HT-29 (cell line): ENCODE measurements around the gene RPL26. TPM values are rescaled to one million over a fixed set of nuclear protein-coding genes. Genes with fewer than 3 reads are reported as not detected.
"Not testable (repeated sequence)": the region's sequence is repeated elsewhere in the genome, so short reads cannot be mapped to it uniquely, and the experiment has no call there.

ENCODE experiments used
- DNase-seq: peaks from one replicate; pipeline ENCODE4 v3.0.0-alpha.2; 2015; ENCODE audit warnings: low spot score
- total RNA-seq: library from RNA; depleted of rRNA; stranded (reverse); fragments of >200 nt; shearing (Covaris generic); gene quantifications from 2 replicates; pipeline ENCODE4 v1.2.3, GENCODE V29; 2014

The RPL26 gene
- total RNA-seq, 1 experiment from 2014 or later, result 1,242 TPM

DNA sequence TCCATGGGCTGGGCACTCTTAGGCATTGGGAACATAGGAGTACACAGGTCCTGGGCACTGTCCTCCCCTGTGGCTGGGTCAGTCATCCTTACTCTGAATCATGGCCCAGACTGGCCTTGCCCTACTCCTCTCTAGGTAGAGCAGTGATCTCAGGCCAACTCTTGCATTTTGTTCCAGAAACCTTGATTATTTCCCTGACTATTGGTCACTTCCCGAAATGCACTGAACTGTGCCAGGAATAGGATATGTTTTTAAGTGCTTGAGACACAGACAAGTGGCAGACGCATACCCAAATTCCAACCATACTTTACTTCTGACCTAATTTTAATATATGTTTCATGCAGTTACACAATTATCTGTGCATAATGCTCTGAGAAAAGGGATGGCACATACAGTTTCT lies 16.8 kb downstream of the RPL26 start:
- no peak for DNase-seq

DNA sequence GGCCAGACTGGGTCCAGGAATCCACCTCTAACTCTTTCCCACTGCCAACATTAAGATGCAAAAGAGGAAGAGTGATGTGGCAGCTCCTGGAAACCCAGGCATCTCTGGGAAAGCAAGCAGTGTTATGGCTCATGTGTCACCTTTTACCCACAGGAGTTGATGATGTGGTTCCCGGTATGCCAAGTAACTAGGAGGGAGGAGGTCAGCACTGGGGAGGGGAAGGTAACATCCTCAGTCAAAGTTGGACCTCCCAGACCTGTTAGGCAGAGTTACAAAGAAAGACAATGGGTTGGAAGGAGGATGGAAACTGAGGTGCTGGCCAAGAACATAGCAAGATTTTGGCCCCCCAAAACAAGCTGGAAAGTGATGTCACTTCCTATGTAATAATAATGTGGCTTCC lies 17.9 kb downstream of the RPL26 start:
- DNase-seq, result no peak

DNA sequence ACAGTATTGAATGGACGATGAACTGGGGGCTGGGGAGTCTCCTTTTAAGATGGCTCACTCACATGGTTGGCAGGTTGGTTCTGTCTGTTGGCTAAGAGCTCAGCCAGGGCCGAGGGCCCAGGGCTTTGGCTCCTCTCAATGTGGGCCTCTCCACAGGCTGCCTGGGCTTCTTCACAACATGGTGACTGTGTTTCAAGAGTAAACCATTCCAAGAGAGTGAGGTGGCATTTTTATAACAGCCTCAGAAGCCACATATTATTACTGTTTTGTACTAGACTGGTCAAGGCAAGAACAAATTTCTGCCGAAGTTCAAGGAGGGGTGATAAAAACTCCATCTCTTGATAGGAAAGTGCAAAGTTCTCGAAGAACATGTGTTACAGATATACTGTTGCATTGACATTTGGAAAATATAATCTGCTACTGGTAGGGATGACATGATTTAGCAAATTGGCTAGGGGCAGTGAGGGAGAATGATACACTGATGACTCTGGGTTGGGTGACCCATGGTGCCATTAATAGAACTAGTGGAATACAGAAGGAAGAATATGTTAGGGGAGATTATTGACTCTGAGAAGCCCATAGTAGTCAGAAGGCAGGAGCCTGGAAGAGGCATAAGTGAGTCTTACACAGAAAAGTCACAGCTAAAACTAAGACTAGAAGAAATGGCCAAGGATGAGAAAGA lies 20.2 kb downstream of the RPL26 start:
- DNase-seq, result no peak

DNA sequence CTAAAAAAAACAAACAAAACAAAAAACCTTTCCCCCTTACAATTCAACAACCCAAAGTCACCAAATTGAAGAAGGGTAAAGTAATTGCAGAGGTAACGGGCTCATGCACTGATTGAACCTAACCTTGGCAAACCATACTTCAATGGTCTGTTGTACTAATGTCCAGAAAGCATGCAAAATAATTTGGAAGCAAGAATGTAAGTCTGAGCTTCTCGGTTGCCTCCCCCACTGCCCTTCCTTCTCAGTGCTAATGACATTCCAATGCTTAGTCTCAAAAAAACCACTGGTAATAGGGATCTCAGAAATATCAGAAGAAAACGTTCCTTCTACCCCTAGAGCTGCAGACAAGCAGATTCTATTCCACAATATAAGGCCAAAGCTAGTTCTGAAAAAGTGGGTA lies 22.2 kb downstream of the RPL26 start:
- no peak for DNase-seq

DNA sequence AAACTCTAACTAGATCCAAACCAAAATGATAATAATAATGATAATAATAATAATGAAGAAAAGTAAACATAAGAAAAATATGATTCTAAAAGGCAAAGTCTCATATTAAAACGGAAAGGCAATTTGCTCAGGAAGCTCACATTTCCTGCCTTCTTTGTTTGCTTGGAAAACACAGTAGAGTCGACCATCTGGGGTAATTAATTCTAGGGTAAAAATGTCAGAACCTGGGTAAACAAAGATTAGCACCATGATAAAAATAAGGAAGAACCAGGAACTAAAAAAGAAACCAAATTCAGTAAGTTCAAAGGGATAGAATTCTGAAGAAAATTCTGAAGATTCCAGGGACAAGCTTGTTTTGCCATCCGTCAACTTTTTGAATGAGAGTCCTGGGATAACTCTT lies 22.7 kb downstream of the RPL26 start:
- no peak for DNase-seq

DNA sequence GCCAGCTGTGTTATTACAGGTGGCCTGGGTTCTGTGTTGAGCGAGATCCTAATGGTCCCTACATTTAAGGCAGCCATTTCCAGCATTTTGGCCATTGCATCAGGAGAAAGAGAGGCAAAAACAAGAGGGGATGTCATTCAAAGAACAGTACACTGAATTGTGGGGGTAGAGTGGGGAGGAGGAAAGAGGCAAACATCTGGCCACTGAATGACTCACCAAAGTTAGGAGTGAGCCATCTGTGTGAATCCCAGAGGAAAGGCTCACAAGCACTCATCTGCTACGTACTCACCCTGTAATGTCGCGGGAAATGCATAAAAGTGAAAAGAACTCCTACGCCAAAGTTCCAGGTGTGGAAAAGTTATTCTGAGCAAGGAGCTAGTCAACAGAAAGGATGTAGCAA lies 23.2 kb downstream of the RPL26 start:
- DNase-seq, result no peak

DNA sequence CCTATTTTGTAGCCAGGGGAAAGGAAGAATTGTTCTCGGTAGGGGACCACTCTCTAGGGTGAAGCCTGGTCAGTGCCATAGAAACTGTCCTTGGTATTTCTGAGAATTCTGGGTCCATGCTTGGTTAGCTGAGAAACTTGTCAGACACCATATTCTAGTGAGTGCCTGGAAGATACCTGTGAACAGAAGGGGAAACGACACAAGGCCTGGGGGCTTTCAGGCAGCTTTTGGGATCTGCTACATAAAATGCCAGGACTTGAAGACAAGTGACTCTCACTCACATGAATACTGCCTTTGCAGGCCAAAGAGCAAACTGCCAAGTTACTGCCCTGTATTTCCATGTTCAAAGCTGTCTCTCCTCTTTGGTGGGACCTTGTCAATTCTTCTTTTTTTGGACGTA lies 25.1 kb downstream of the RPL26 start:
- DNase-seq, result no peak

DNA sequence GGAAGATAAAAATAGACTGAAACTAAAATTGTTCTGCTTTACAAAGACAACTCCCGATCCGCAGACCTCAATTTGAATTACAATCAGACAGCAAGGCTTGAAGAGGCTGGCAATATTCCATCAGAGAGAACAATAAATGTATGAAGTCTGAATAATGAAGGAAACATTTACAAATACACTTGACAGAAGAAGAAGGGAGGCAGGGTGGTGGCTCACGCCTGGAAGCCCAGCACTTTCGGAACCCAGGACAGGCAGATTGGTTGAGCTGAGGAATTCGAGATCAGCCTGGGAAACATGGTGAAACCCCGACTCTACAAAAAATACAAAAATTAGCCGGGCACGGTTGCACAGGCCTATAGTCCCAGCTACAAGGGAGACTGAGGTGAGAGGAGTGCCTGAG lies 28.8 kb downstream of the RPL26 start:
- no peak for DNase-seq

DNA sequence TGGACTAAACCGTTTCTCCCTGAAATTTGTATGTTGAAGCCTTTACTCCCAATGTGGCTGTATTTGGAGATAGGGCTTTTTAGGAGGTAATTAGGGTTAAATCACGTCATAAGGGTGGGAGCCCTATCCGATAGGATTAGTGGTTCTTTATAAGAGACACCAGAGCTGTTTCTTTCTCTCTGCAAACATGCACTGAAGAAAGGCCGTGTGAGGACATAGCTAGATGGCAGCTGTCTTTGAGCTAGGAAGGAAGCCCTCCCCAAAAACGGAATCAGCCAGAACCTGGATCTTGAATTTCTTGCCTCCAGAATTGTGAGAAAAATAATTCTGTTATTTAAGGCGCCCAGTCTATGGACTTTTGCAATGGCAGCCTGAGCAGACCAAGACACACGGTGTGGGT lies 29.3 kb downstream of the RPL26 start:
- DNase-seq, result no peak

DNA sequence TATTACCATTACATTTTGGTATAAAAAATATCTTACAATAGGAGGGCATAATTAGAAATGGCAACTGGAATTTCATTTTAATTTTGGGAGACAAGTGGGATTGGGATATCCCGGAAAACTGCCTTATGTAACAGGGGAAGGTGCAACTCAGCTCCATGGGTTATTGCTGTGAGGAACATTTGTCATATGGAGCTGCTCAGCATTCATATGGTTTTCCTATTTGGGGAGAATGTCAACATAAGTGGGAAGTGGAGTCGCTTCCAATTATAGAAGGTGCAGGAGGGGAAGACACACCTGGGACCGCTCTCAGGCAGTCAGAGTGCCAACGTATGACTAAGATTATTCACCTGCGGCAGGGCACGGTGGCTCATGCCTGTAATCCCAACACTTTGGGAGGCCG lies 32.7 kb downstream of the RPL26 start:
- no peak for DNase-seq

DNA sequence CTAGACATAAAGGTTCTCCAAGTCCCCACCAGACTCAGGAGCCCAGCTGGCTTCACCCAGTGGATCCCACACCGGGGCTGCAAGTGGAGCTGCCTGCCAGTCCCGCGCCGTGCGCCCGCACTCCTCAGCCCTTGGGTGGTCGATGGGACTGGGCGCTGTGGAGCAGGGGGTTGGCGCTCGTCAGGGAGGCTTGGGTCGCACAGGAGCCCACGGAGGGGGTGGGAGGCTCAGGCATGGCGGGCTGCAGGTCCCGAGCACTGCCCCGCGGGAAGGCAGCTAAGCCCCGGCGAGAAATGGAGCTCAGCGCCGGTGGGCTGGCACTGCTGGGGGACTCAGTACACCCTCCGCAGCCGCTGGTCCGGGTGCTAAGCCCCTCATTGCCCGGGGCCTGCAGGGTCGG lies 36.0 kb downstream of the RPL26 start:
- DNase-seq, result not testable (repeated sequence)

DNA sequence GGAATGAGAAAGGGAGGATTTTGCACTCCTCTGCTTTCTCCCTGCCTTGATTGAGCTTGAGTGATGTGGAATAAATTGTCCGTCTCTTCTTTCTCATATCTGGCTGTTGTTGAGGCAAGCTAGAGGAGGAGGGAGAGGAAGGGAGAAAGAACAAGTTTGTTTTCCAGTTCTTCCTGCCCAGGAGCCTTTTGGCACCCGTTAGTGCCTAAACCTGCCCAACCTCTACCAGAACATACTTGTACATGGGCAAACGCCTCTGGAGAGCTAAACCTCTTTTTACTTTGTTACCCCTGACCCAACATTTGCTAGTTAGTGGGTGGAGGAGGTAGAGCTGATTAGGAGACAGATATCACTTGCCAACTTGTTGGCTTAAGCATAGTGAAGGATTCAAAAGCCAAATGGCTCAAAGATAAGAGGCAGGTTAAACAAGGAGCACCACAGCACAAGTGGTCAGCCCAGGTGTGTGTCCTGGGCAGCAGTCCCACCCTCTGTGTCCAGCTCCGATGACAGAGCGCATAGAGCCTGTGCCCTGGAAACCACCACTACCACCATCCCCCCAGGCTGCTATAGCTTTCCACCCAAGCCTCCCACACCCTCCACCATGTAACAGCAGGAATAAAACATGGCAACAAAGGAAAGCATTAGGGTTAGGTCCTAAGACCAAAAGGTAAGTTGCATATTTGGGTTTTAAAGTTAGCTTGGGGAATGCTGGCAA lies 36.9 kb downstream of the RPL26 start:
- no peak for DNase-seq

DNA sequence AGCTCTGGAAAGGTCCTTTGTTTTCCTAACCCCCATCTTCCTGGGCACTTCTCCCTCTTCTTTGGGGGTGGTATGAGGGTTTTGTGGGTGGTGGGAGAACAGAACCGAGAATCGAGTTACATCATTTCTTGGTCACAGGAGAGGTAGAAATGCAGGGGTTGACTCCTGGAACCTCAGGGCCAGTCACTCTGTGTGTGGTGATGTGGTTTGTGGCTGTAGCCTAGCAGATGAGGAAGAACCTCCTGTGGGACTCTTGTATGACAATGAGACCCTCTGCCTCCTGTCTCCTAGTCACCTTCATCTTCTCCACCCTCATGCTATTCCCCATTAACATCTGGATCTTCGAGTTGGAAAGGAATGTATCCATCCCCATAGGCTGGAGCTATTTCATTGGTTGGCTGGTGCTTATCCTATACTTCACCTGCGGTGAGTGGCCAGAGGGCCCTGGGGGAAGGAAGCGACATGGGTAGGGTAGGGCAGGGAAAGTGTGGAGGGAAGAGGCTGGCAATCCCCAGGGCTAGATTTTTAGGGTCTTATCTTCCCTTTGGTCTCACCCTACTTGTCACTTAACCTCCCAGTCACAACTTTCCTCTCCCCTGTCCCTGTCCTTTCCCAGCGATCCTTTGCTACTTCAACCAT lies 37.8 kb downstream of the RPL26 start:
- no peak for DNase-seq

DNA sequence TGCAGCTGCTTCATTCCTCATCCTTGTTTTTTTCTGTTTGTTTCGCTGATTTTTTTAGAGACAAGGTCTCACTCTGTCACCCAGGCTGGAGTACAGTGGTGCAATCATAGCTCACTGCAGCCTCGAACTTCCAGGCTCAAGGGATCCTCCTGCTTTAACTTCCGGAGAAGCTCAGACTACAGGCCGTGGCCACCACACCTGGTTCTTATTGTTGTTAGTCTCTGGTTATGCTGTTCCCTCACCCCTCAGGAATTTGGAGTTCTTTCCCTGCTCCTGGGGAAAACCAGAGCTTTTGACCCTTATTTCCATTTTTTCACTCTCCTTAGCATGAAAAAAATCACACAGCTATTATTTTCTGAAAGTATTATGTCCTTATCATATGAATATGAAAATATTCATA lies 41.5 kb downstream of the RPL26 start:
- DNase-seq, result no peak

DNA sequence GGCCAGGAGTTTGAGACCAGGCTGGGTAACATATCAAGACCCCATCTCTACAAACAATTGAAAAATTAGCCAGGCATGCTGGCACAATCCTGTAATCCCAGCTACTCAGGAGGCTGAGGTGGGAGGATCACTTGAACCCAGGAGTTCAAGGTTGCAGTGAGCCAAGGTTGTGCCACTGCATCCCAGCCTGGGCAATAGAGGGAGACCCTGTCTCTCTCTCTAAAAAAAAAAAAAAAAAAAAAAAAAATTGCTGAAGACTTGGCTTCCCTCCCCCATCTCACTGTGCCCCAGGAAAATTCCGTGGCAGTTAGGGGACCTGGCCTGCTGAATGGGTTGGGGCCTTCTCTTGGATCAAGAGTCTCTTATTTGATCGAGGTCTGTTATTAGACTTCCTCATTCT lies 43.5 kb downstream of the RPL26 start, which contains the start of gene ODF4:
TSS of gene ODF4 (plus strand) at position 301 of the 400 bp plus-strand sequence. CDS start 212 bp downstream, outside the sequence.
- DNase-seq, result no peak

DNA sequence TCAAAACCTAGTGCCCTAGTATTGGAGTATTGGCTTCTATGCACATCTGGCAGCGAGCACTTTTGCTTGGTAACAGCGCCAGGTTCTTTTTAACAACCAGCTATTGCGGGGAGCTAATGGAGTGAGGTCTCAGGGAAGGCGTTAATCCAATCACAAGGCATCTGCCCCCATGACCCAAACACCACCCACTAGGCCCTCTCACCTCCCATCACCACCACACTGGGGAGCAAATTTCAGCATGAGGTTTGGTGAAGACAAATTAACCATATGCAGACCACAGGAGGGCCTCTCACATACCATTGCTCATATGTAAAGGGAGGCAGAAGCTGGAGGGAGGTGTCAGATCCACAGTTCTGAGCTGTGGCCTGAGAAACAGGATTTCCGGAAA lies 44.2 kb downstream of the RPL26 start:
- no peak for DNase-seq

DNA sequence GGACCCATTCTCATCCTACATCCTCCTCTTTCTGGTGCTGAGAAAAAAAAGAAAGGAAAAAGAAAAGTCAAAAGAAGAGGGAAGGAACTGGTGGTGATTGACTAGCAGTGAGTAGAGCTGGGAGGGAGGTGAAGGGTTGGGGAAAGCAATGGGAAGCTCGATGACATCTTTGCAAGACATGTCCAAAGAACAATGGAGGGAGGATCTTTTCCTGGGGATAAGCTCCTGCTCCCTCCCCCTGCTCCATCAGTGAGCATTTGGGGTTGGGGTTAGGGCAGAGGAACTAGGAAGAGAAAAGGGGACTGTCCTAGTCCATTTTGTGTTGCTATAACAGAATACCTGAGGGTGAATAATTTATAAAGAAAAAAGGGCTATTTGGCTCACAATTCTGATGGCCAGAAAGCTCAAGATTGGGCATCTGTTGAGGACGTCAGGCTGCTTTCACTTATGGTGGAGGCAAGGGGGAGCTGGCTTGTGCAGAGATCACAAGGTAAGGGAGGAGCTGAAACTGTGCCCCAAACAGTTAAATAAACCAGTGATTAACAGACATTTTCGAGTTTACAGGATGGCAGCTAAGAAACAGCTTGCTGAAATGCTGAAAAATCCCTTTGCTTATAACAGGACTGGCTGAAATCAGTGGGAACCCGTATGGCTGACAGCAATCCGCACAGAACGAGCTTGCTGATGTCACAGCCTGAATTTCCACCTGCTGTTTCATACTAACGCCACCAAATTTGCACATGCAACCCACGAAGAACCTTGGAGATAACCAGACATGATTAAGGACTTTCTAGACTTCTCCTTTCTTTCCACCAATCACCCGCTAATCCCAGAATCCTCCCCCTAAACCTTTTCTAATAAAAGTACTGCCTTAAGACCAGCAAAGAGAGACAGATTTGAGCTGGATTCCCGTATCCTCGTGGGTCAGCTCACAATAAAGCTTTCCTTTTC lies 44.9 kb downstream of the RPL26 start:
- no peak for DNase-seq

DNA sequence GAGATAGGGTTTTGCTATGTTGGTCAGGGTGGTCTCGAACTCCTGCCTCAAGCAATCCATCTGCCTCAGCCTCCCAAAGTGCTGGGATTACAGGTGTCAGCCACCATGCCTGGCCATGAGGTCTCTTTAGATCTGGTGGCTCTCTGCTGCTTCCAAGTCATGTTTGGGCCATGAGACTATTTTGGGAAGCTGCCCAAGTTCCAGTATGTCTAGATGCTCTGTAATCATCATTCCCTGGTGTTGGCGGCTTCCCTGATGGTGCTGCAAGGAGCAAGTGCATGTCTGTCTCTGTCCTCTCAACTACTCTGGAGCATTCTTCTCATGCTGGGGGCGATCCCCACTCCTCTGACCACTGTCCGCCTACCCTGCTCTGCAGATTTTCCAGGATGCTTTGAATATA lies 49.7 kb downstream of the RPL26 start:
- DNase-seq, result no peak

DNA sequence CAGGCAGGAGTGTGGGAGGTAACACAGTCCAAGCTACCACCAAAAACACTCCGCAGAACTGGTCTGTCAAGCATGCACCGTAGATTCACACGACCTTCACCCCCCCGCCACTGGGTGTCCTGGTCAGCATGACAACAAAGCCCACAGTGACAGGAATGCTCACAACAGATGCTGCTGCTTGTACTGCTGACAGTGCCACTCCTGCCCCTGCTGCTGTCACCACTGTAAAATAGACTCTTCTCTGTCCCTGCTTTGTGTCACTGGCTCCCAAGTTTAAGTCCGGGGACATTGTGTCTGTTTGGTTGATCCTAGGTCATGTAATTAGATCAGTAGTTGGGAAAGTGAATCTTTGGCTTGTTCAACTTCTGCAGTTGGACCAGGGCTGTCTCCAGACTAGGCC lies 50.3 kb downstream of the RPL26 start:
- DNase-seq, result peak; percentile 32

DNA sequence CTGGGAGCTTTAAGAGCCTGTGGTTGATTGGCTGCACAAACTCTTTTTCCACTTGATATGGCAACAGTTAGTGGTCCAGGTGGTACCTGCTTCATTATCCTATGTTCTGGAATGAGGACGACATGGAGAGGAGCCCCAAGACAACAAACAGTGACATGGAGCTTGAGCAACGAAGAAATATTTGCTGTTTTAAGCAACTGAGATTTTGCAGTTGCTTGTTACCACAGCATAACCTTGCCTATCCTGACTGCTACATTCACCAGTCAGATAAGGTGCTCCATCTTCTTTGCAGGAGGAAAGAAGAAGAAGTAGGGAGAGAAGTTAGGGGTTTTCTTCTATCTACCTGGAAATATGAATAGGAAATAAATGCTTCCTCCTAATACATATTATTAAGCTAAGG lies 50.9 kb downstream of the RPL26 start:
- DNase-seq, result no peak
